Activated naive CD4-positive, alpha-beta T cell treated with anti-CD3 and anti-CD28 coated beads, Interleukin-2, amount 10 ng/mL, durations not matched to agents 7 days and 5 days (primary cell): ENCODE measurements around the gene PXDC1.
"Not testable (repeated sequence)": the region's sequence is repeated elsewhere in the genome, so short reads cannot be mapped to it uniquely, and the experiment has no call there.

Experiments used
- CTCF ChIA-PET: fragments of 350-600 bp; sonication (Branson Sonifier 250); formaldehyde crosslinking; loops from one replicate; lab custom pipeline; 2021; ENCODE audit warnings: antibody characterized with exemption; lab: Charles Lee
- DNase-seq: peaks from one replicate; pipeline ENCODE4 v3.0.0-alpha.2; 2020
- H3K27ac Mint-ChIP-seq: one replicate; pipeline ENCODE4 v1.8.0; 2021; ENCODE audit warnings: mild to moderate bottlenecking, moderate library complexity, mixed read lengths
- H3K27me3 Mint-ChIP-seq: one replicate; pipeline ENCODE4 v1.8.0; 2021; ENCODE audit warnings: mild to moderate bottlenecking, mixed read lengths
- H3K36me3 Mint-ChIP-seq: one replicate; pipeline ENCODE4 v1.8.0; 2021; ENCODE audit warnings: mixed read lengths
- H3K4me1 Mint-ChIP-seq: one replicate; pipeline ENCODE4 v1.8.0; 2021; ENCODE audit warnings: mixed read lengths
- H3K4me3 Mint-ChIP-seq: one replicate; pipeline ENCODE4 v1.8.0; 2021; ENCODE audit warnings: mild to moderate bottlenecking, moderate library complexity, mixed read lengths
- H3K9me3 Mint-ChIP-seq: one replicate; pipeline ENCODE4 v1.8.0; 2021; ENCODE audit warnings: mixed read lengths

PXDC1 gene

DNA sequence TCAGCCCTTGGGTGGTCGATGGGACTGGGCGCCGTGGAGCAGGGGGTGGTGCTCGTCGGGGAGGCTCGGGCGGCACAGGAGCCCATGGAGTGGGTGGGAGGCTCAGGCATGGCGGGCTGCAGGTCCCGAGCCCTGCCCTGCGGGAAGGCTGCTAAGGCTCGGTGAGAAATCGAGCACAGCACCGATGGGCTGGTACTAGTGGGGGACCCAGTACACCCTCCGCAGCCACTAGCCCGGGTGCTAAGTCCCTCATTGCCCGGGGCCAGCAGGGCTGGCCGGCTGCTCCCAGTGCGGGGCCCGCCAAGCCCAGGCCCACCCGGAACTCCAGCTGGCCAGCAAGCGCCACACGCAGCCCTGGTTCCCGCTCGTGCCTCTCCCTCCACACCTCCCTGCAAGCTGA, 30.7 kb downstream of the PXDC1 start:
- not testable (repeated sequence) for H3K36me3 Mint-ChIP-seq, H3K27ac Mint-ChIP-seq
- H3K27me3 Mint-ChIP-seq: peaks cover 12% of the 10 kb centered on the region

DNA sequence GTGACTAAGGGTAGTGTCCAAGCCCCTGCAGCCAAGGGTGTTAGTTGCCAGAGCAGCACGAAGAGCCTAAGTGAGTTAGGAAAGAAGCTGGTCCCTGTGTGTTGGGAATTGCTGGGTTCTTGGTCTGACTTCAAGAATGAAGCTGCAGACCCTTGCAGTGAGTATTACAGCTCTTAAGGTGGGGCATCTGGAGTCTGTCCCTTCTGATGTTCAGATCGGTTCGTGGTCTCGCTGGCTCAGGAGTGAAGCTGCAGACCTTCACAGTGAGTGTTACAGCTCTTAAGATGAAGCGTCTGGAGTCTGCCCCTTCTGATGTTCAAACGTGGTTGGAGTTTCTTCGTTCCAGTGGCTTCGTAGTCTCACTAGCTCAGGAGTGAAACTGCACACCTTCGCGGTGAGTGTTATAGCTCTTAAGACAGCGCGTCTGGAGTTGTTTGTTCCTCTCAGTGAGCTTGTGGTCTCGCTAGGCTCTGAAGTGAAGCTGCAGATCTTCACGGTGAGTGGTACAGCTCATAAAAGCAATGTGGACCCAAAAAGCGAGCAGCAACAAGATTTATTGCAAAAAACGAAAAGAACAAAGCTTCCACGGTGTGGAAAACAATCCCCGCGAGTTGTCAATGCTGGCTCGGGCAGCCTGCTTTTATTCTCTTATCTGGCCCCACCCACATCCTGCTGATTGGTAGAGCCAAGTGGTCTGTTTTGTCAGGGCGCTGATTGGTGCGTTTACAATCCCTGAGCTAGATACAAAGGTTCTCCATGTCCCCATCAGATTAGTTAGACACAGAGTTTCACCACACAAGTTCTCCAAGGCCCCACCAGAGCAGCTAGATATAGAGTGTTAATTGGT, 31.8 kb downstream of the PXDC1 start:
- H3K36me3 Mint-ChIP-seq: no peaks in the 10 kb centered on the region
- peaks cover 12% of the 10 kb centered on the region for H3K27me3 Mint-ChIP-seq
- H3K9me3 Mint-ChIP-seq: no peaks in the 10 kb centered on the region
- DNase-seq: no peak
- H3K27ac Mint-ChIP-seq: no peak overlapping the region
- CTCF ChIA-PET: interaction anchor here (0.6 kb wide), 1 partner anchor 258 kb away, joined by 3 read pairs; no protein-coding TSS in a partner anchor
- H3K4me3 Mint-ChIP-seq: no peak overlapping the region
- peaks cover 4% of the 10 kb centered on the region for H3K4me1 Mint-ChIP-seq

More for the DNA sequence above, 30.7 kb downstream of the PXDC1 start:
- CTCF ChIA-PET, H3K9me3 Mint-ChIP-seq, DNase-seq, H3K4me3 Mint-ChIP-seq, H3K4me1 Mint-ChIP-seq: not testable (repeated sequence)

DNA sequence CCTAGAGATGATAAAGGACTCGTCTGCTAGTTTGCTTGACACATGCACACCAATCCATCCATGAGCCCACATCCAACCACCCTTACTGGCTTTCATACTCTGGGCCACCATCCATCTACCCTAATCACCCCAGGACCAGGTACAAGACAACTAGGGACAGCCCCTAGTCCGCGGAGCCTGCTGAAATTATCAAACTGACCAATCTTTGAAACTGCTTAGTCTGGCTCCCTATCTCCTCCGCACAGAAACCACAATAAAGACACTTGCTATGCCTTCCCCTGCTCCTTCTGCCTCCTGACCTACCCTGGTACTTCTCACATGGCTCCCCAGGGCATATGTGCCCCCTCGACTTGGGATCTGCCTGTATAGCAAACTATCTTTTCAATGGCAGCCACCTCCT, 33.1 kb downstream of the PXDC1 start:
- no peaks in the 10 kb centered on the region for H3K36me3 Mint-ChIP-seq
- no peak overlapping the region for H3K27ac Mint-ChIP-seq
- CTCF ChIA-PET: no interaction called here
- no peaks in the 10 kb centered on the region for H3K9me3 Mint-ChIP-seq
- H3K4me3 Mint-ChIP-seq: no peak overlapping the region
- H3K4me1 Mint-ChIP-seq: peaks cover 4% of the 10 kb centered on the region
- no peak for DNase-seq
- peaks cover 7% of the 10 kb centered on the region for H3K27me3 Mint-ChIP-seq

DNA sequence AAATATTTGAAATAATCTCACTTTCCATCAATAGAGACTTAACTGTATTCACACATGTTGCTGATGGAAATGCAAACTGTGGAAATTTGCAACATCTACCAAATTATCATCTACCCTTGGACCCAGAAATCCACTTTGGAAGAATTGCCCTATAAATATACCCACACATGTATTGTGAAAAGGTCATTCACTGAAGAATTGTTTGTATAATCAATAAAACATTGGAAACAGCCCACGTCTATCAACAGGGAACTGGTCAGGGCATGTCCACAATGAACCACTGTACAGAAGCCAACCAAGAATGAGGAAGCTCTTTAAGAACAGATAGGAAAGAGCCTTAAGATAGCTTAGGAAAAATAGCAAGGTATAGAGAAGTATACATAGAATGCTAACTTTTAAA, 36.2 kb downstream of the PXDC1 start:
- H3K9me3 Mint-ChIP-seq: no peaks in the 10 kb centered on the region
- no peaks in the 10 kb centered on the region for H3K4me1 Mint-ChIP-seq
- CTCF ChIA-PET: no interaction called here
- peaks cover 11% of the 10 kb centered on the region for H3K27me3 Mint-ChIP-seq
- no peak overlapping the region for H3K27ac Mint-ChIP-seq
- no peak for DNase-seq
- H3K36me3 Mint-ChIP-seq: no peaks in the 10 kb centered on the region
- no peak overlapping the region for H3K4me3 Mint-ChIP-seq

DNA sequence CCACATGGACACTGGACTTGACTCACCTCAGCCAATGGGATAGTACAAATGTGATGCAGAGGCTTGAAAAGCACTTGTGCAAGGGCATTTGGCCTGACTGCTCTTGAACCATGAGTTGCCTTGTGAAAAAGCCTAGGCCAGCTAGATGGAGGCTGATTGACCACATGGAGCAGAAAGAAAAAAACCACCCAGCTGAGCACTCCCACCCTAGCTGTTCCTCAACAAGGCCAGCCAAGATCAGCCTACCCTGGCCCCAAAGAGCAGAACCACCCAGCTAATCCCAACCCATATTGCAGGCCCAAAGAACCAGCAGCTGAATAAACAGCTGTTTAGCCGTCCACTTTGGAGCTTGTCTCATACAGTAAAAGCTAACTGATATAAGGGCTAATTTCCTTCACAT, 36.7 kb downstream of the PXDC1 start:
- no peak overlapping the region for H3K27ac Mint-ChIP-seq
- no peaks in the 10 kb centered on the region for H3K36me3 Mint-ChIP-seq
- no peak for DNase-seq
- no peaks in the 10 kb centered on the region for H3K4me1 Mint-ChIP-seq
- CTCF ChIA-PET: no interaction called here
- H3K9me3 Mint-ChIP-seq: no peaks in the 10 kb centered on the region
- peaks cover 9% of the 10 kb centered on the region for H3K27me3 Mint-ChIP-seq
- H3K4me3 Mint-ChIP-seq: no peak overlapping the region

DNA sequence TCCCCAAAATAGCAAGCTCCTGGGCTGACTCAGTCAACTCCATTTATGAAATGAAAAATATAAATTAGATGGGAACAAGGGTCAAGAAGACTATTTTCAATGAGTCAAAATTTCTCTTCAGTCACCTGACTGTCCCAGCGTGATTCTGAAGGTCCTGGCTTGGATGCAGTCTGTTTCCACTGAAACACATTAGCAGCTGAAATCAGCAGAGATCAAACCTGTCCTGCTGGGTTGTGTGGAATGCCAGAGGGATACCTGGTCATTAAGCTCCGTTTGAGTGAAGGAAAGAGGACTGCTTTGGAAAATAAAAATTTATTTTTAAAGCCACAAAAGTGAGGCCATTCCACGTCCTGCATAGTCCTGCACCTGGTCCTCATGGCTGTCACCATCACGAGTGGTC, 37.4 kb downstream of the PXDC1 start:
- CTCF ChIA-PET: no interaction called here
- no peak overlapping the region for H3K27ac Mint-ChIP-seq
- peaks cover 8% of the 10 kb centered on the region for H3K27me3 Mint-ChIP-seq
- no peak for DNase-seq
- H3K4me1 Mint-ChIP-seq: no peaks in the 10 kb centered on the region
- no peaks in the 10 kb centered on the region for H3K36me3 Mint-ChIP-seq
- no peaks in the 10 kb centered on the region for H3K9me3 Mint-ChIP-seq
- no peak overlapping the region for H3K4me3 Mint-ChIP-seq

DNA sequence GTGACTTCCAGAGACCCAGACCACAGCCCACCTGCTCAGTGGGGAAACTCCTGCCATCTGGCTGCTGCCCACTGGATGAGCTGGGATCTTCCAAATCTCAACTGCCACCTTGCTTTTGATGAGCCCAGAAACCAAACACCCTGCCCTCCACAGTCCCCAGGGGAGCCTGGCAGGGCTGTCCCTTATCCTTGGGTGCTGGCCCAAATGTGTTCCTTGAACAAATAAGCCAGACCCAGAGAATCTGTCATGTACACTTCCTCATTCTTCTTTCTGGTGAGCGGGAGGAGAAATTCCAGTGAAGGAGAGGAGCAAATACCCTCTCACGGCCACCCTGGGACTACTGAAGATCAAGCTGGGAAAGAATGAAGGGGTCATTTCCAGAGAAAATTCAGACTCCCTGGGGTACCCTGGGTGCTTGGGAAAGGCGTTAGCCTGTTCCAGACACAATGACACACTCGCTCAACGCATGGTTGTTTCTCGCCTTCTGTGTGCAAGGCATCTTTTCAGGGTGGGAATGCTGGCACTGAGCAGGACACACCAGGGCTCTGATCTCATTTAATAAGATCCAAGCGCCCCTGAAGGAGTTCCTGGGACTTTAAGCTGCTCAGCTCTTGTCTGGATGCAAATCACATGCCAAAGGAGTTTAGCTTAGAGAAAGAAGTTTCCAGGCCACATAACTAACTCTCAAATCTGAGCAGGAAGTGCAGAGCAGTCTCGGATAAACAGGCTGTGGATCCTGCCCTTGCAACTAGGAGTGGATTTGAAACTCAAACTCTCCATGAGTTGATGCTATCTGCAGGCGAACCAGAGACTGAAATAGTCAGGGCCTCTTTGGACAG, 38.5 kb downstream of the PXDC1 start:
- no peak for DNase-seq
- H3K27ac Mint-ChIP-seq: no peak overlapping the region
- no peak overlapping the region for H3K4me3 Mint-ChIP-seq
- no peaks in the 10 kb centered on the region for H3K36me3 Mint-ChIP-seq
- CTCF ChIA-PET: no interaction called here
- H3K27me3 Mint-ChIP-seq: peaks cover 4% of the 10 kb centered on the region
- no peaks in the 10 kb centered on the region for H3K9me3 Mint-ChIP-seq
- no peaks in the 10 kb centered on the region for H3K4me1 Mint-ChIP-seq

DNA sequence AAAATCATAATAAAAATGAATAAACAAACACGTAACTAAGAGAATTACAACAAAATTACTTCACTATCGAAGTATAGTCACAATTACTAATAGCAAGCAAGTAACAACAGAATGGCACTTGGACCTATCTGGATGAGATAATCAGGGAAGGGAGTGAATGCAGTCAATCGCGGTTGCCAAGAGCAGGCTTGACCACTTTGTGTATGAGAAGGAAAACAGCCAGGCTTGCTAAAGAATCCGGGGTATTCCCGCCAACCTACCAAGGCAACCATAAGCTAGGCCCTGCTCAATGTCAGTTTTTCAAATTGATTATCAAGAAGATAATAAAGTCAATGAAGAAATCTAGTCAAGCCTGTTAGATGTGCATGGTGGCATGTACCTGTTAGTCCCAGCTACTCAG, 39.7 kb downstream of the PXDC1 start:
- CTCF ChIA-PET: no interaction called here
- Mint-ChIP-seq H3K27ac (no peak overlapping the region), H3K4me1 (no peaks in the 10 kb centered on the region)

DNA sequence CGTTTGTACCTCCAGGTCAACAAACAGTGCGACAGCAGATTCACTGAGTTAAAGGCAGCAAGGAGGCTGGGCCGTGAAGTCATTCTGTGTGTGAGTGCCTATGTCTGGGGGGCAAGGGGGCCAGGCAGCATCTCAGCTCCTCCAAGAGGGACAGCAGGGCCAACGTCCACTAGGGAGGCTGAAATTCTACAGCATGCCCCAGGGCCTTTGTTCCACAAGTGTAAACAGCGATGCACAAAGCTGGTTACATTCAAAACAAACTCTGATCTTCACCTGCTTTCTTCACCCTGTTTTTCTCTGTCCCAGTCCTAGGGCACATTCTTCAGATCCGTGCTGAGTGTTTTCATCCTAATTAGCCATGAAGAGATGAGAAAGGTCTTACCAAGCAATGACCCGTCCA, 41.1 kb downstream of the PXDC1 start:
- CTCF ChIA-PET: no interaction called here
- no peak overlapping the region for H3K27ac Mint-ChIP-seq
- no peak overlapping the region for H3K4me3 Mint-ChIP-seq

More for the DNA sequence above, 39.7 kb downstream of the PXDC1 start:
- DNase-seq: no peak
- no peak overlapping the region for H3K4me3 Mint-ChIP-seq
- no peaks in the 10 kb centered on the region for H3K9me3 Mint-ChIP-seq
- no peaks in the 10 kb centered on the region for H3K36me3 Mint-ChIP-seq
- H3K27me3 Mint-ChIP-seq: peaks cover 4% of the 10 kb centered on the region

DNA sequence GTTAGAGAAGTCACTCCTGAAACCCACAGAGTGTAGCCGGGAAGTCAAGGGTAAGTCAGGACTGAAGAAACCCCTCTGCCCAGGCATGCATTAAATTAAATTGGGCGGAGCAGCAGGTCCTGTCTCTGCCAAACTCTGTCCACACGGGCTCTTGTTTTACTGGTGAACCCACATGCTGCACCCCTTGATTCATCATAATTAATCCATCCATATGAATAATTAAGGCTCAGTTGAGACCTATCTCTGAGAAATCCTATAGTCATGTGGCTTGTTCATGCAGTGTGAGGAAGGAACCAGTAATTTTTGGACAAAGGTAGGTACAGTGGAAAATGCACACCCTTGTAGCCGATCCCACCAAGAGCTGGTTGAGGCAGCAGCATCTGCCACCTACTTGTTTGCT, 43.0 kb downstream of the PXDC1 start:
- no peak for DNase-seq
- H3K36me3 Mint-ChIP-seq: no peaks in the 10 kb centered on the region
- CTCF ChIA-PET: no interaction called here
- no peaks in the 10 kb centered on the region for H3K4me1 Mint-ChIP-seq
- peaks cover 12% of the 10 kb centered on the region for H3K27me3 Mint-ChIP-seq
- H3K9me3 Mint-ChIP-seq: no peaks in the 10 kb centered on the region
- H3K27ac Mint-ChIP-seq: no peak overlapping the region
- H3K4me3 Mint-ChIP-seq: no peak overlapping the region

More for the DNA sequence above, 41.1 kb downstream of the PXDC1 start:
- DNase-seq: no peak
- peaks cover 4% of the 10 kb centered on the region for H3K27me3 Mint-ChIP-seq
- H3K36me3 Mint-ChIP-seq: no peaks in the 10 kb centered on the region
- no peaks in the 10 kb centered on the region for H3K9me3 Mint-ChIP-seq
- no peaks in the 10 kb centered on the region for H3K4me1 Mint-ChIP-seq

DNA sequence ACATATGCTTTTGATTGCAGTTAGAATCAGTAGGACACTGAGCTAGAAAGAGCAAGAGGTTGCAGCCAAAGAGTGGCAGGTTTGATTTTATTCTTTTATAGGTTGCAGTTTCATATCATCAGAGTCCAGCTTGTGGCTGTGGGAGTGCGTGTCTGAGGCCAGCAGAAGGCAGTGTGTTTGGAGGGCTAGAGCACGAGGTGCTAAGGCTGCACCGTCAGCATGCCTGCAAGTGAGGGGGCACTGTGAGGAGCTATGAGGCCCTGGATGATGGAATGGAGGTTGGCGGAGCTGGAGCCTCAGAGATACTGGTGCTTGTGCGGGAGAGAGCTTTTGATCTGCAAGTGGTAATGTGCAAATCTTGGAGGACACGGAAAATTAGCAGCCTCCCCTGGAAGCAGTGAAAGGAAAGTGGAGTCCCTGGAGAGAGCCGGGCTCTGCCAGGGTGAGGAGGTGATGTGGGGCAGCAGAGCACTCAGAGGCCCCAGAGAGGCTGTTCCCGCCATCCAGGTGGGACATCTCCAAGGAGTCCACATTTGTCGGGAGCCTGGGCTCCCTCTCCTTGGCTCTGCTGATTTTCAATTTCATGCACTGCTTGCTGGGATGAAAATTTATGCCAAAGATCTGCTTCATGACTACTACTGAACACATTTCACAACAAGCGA, 43.6 kb downstream of the PXDC1 start:
- Mint-ChIP-seq H3K4me1 (no peaks in the 10 kb centered on the region), H3K9me3 (no peaks in the 10 kb centered on the region)
- CTCF ChIA-PET: no interaction called here

DNA sequence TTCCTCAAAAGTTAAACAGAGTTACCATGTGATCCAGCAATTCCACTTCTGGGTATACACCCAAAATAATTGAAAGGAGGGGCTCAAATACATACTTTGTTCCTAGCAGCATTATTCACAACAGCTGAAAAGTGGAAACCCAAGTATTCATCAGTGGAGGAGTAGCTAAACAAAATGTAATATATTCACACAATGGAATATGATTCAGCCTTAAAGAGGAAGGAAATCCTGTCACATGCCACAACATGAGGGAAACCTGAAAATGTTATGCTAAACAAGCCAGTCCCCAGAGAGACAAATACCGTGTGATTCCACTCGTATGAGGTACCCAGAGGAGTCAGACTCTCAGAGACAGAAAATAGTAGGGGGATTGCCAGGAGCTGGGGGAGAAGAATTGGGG, 44.5 kb downstream of the PXDC1 start:
- no peaks in the 10 kb centered on the region for H3K36me3 Mint-ChIP-seq
- CTCF ChIA-PET: no interaction called here
- no peak for DNase-seq
- H3K27ac Mint-ChIP-seq: no peak overlapping the region
- H3K9me3 Mint-ChIP-seq: no peaks in the 10 kb centered on the region
- no peak overlapping the region for H3K4me3 Mint-ChIP-seq
- no peaks in the 10 kb centered on the region for H3K4me1 Mint-ChIP-seq
- H3K27me3 Mint-ChIP-seq: peaks cover 8% of the 10 kb centered on the region

More for the DNA sequence above, 43.6 kb downstream of the PXDC1 start:
- no peak for DNase-seq
- H3K27me3 Mint-ChIP-seq: peaks cover 11% of the 10 kb centered on the region
- H3K36me3 Mint-ChIP-seq: no peaks in the 10 kb centered on the region
- H3K4me3 Mint-ChIP-seq: no peak overlapping the region
- no peak overlapping the region for H3K27ac Mint-ChIP-seq

DNA sequence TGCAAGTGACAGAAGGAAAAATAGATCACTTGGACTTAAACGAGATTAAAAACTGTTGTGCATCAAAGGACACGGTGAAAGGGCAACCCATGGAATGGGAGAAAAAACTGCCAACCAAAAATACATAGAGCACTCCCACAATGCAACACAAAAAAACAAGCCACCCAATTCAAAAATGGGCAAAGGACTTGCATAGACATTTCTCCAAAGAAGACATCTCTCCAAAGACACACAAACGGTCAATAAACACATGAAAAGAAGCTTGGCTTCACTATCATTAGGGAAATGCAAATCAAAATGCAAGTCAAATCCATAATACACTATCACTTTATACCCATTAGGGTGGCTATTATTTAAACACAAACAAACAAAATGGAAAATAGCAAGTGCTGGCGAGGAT, 45.0 kb downstream of the PXDC1 start:
- Mint-ChIP-seq H3K27ac (no peak overlapping the region), H3K4me3 (no peak overlapping the region), H3K4me1 (no peaks in the 10 kb centered on the region), H3K9me3 (no peaks in the 10 kb centered on the region), H3K27me3 (peaks cover 8% of the 10 kb centered on the region), H3K36me3 (no peaks in the 10 kb centered on the region)
- CTCF ChIA-PET: interaction anchor here (1.6 kb wide), 1 partner anchor 25 kb away, joined by 4 read pairs; no protein-coding TSS in a partner anchor
- no peak for DNase-seq

DNA sequence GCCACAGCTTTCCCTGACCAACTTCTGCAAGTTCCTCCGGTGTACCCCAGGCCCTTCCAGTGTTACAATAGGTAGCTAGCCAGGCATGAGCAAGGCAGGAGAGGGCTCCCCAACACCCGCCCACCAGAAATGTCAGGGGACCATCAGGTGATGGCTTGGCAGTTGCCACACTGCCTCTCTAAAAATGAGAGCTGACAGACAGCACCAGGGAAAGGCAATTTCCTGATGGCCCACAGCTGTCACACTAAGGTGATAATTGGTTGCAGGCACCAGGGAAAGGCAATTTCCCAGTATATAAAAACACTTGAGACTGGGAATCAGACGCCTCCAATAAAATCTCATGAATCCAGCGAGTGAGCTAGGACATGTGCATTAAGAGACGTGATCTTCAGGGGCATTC, 49.9 kb downstream of the PXDC1 start:
- CTCF ChIA-PET: no interaction called here
- Mint-ChIP-seq H3K9me3 (peaks cover 3% of the 10 kb centered on the region), H3K36me3 (no peaks in the 10 kb centered on the region), H3K4me1 (no peaks in the 10 kb centered on the region), H3K27me3 (peaks cover 17% of the 10 kb centered on the region), H3K27ac (no peak overlapping the region), H3K4me3 (no peak overlapping the region)
- DNase-seq: no peak
